ENCODE results near the gene FHOD3. TPM values are rescaled to one million over a fixed set of nuclear protein-coding genes. Genes with fewer than 3 reads are reported as not detected.
A peak's percentile ranks its signal among the peaks of the same experiment; 100 is the strongest.

The FHOD3 gene
- polyA plus RNA-seq, 1 experiment, result 41.1 TPM

- no peak overlapping the region for H3K27ac ChIP-seq (ENCODE audit: low read depth, low read length)
- CTCF ChIA-PET, result interaction anchor here (0.6 to 1.6 kb wide), 7 partner anchors 153 to 842 kb away, joined by 3 to 9 read pairs (median 6); no protein-coding TSS in a partner anchor
- no peaks in the 10 kb centered on the region for H3K9me3 ChIP-seq (ENCODE audit: control insufficient read depth, insufficient read depth, low read length)
- POLR2A ChIA-PET, result interaction anchor here (0.6 to 1.5 kb wide), 4 partner anchors 10 to 338 kb away, joined by 3 to 4 read pairs (median 4); no protein-coding TSS in a partner anchor
- H3K4me3 ChIP-seq (ENCODE audit: low read depth, low read length), result peak overlapping the region; percentile 66
- H3K27me3 ChIP-seq (ENCODE audit: control insufficient read depth, insufficient read depth, low read length), result peaks cover 3% of the 10 kb centered on the region
- DNase-seq (ENCODE audit: low read depth, low spot score), result no peak
- TF ChIP-seq, protein P1, sequence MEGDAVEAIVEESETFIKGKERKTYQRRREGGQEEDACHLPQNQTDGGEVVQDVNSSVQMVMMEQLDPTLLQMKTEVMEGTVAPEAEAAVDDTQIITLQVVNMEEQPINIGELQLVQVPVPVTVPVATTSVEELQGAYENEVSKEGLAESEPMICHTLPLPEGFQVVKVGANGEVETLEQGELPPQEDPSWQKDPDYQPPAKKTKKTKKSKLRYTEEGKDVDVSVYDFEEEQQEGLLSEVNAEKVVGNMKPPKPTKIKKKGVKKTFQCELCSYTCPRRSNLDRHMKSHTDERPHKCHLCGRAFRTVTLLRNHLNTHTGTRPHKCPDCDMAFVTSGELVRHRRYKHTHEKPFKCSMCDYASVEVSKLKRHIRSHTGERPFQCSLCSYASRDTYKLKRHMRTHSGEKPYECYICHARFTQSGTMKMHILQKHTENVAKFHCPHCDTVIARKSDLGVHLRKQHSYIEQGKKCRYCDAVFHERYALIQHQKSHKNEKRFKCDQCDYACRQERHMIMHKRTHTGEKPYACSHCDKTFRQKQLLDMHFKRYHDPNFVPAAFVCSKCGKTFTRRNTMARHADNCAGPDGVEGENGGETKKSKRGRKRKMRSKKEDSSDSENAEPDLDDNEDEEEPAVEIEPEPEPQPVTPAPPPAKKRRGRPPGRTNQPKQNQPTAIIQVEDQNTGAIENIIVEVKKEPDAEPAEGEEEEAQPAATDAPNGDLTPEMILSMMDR (IDR thresholded peaks at IDR 0.05; ENCODE audit: low read depth, low read length), result no peak
These were observed 721 bp downstream of the FHOD3 start for GRCh38 chr18:36298126-36298741.

DNA sequence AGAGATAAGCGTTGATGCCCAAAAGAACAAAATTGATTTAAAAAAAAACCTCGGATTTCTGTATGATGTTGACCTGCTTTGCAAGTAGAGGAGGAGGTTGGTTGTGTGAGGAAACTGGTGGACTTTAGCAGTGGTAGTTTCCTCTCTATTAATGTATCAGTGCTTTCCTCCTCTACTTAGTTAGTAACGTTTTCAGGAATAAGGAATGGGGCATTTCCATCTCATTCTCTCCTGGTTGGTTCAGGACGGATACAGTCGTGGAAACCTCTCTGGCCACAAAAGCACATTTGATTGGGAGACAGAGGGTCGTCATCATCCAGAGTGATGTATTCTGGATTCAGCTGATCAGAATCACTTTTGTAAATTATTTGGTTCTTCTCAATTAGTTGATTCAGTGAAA, 1.5 kb downstream of the FHOD3 start:
- no peak overlapping the region for H3K27ac ChIP-seq (ENCODE audit: low read depth, low read length)
- POLR2A ChIA-PET, result interaction anchor here (0.6 kb wide), 1 partner anchor 337 kb away, joined by 4 read pairs; no protein-coding TSS in a partner anchor
- H3K27me3 ChIP-seq (ENCODE audit: control insufficient read depth, insufficient read depth, low read length), result peaks cover 3% of the 10 kb centered on the region
- DNase-seq (ENCODE audit: low read depth, low spot score), result no peak
- no peak overlapping the region for H3K4me3 ChIP-seq (ENCODE audit: low read depth, low read length)
- H3K9me3 ChIP-seq (ENCODE audit: control insufficient read depth, insufficient read depth, low read length), result no peaks in the 10 kb centered on the region
- TF ChIP-seq, protein P1 (IDR thresholded peaks at IDR 0.05; ENCODE audit: low read depth, low read length), result no peak
- CTCF ChIA-PET, result interaction anchor here (0.6 to 1.6 kb wide), 8 partner anchors 152 to 843 kb away, joined by 3 to 9 read pairs (median 5); no protein-coding TSS in a partner anchor

DNA sequence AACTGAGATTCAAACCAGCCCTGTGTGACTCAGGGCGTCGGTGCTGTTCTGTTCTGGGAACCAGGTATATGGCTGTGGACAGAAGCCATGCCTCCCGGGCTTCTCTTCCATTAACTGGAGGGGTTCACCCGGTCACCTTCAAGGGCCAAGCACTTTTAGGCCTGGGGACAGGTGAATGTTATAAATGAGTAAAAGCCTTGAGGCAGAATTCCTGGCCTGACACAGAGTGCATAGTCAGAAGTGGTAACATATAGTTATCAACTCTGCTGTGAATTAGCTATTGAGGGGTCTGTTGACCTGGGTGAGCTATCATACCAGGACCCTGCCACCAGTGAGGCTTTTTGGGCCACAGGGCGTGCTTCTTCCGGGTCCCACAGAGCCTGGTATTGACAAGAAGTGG, 2.7 kb downstream of the FHOD3 start:
- no peak for DNase-seq (ENCODE audit: low read depth, low spot score)
- ChIA-PET CTCF (no interaction called here), POLR2A (no interaction called here)
- TF ChIP-seq, protein P1 (IDR thresholded peaks at IDR 0.05; ENCODE audit: low read depth, low read length), result no peak
- Histone ChIP-seq H3K9me3 (ENCODE audit: control insufficient read depth, insufficient read depth, low read length) (no peaks in the 10 kb centered on the region), H3K27ac (ENCODE audit: low read depth, low read length) (no peak overlapping the region), H3K4me3 (ENCODE audit: low read depth, low read length) (no peak overlapping the region), H3K27me3 (ENCODE audit: control insufficient read depth, insufficient read depth, low read length) (peaks cover 3% of the 10 kb centered on the region)

- no peaks in the 10 kb centered on the region for H3K9me3 ChIP-seq (ENCODE audit: control insufficient read depth, insufficient read depth, low read length)
- POLR2A ChIA-PET, result interaction anchor here (1.4 kb wide), 1 partner anchor 8 kb away, joined by 4 read pairs; no protein-coding TSS in a partner anchor
- CTCF ChIA-PET, result no interaction called here
- TF ChIP-seq, protein P1 (IDR thresholded peaks at IDR 0.05; ENCODE audit: low read depth, low read length), result no peak
- H3K27me3 ChIP-seq (ENCODE audit: control insufficient read depth, insufficient read depth, low read length), result peaks cover 3% of the 10 kb centered on the region
- no peak for DNase-seq (ENCODE audit: low read depth, low spot score)
- no peak overlapping the region for H3K4me3 ChIP-seq (ENCODE audit: low read depth, low read length)
- no peak overlapping the region for H3K27ac ChIP-seq (ENCODE audit: low read depth, low read length)
These were observed 4.4 kb downstream of the FHOD3 start for GRCh38 chr18:36301884-36302283.

GRCh38 chr18:36302676-36303075, 5.2 kb downstream of the FHOD3 start:
- POLR2A ChIA-PET, result no interaction called here
- H3K27ac ChIP-seq (ENCODE audit: low read depth, low read length), result no peak overlapping the region
- TF ChIP-seq, protein P1 (IDR thresholded peaks at IDR 0.05; ENCODE audit: low read depth, low read length), result no peak
- CTCF ChIA-PET, result interaction anchor here (1.2 kb wide), 1 partner anchor 18 kb away, joined by 3 read pairs; no protein-coding TSS in a partner anchor
- H3K27me3 ChIP-seq (ENCODE audit: control insufficient read depth, insufficient read depth, low read length), result peaks cover 3% of the 10 kb centered on the region
- H3K9me3 ChIP-seq (ENCODE audit: control insufficient read depth, insufficient read depth, low read length), result no peaks in the 10 kb centered on the region
- H3K4me3 ChIP-seq (ENCODE audit: low read depth, low read length), result no peak overlapping the region
- DNase-seq (ENCODE audit: low read depth, low spot score), result no peak

All from AG04450 (cell line).